A549 (cell line): ENCODE results near the gene PLD3. TPM values are rescaled to one million over a fixed set of nuclear protein-coding genes. Genes with fewer than 3 reads are reported as not detected.
A peak's percentile ranks its signal among the peaks of the same experiment; 100 is the strongest.

Experiments used
- ATAC-seq, 2 experiments: fragments of 200-7000 bp in 1 of 2; fragments of >200 bp in 1 of 2; cut with Nextera tagmentation in 1 of 2; cut with Tn5 transposase in 1 of 2; 3 replicates each; pipeline versions ENCODE4 v1.8.0 to v1.9.1; 2018 to 2020; ENCODE audit warnings: mild to moderate bottlenecking in 1 of 2, moderate library complexity in 1 of 2
- CTCF ChIA-PET: fragments of 300-600 bp; sonication (Branson Sonifier 250); formaldehyde crosslinking; extraction: SDS; loops from one replicate; lab custom pipeline; 2021; ENCODE audit warnings: antibody characterized with exemption, inconsistent platforms; lab: Yijun Ruan, JAX
- POLR2A ChIA-PET: fragments of 350-600 bp; formaldehyde crosslinking; extraction: SDS; loops from one replicate; lab custom pipeline; 2021; ENCODE audit warnings: antibody characterized with exemption, inconsistent platforms; lab: Yijun Ruan, JAX
- DNase-seq, 2 experiments: peaks; one replicate each; pipeline versions ENCODE4 v3.0.0 to v3.0.0-alpha.2; 2011 to 2016; ENCODE audit warnings: low read depth in 1 of 2, low spot score in 1 of 2
- FAIRE-seq: peaks from 2 replicates; lab custom pipeline; 2011; peaks lifted over from hg19 to GRCh38; lab: Jason Lieb, UNC
- H3K27ac ChIP-seq, 2 experiments: fragments of >200 bp; sonication (Bioruptor Twin); formaldehyde crosslinking; 3 replicates each; pipeline ENCODE4 v1.5.1; 2016 to 2017
- H3K4me1 ChIP-seq: fragments of >200 bp; sonication (Bioruptor Twin); formaldehyde crosslinking; 3 replicates; pipeline ENCODE4 v1.6.1; 2016
- H3K4me2 ChIP-seq: fragments of >200 bp; sonication (Bioruptor Twin); formaldehyde crosslinking; 3 replicates; pipeline ENCODE4 v1.6.1; 2016
- H3K4me3 ChIP-seq: fragments of >200 bp; sonication (Bioruptor Twin); formaldehyde crosslinking; 3 replicates; pipeline ENCODE4 v1.5.1; 2016
- H3K9me3 ChIP-seq: fragments of >200 bp; sonication (Bioruptor Twin); formaldehyde crosslinking; 3 replicates; pipeline ENCODE4 v1.6.1; 2016
- BHLHE40 ChIP-seq: IDR thresholded peaks from 2 replicates; pipeline ENCODE4 v1.6.1; 2012; ENCODE audit warnings: low read depth, low read length, inconsistent platforms
- CHD2 ChIP-seq: fragments of 150-350 bp; IDR thresholded peaks from 2 replicates; pipeline ENCODE4 v1.6.1; 2014; ENCODE audit warnings: low read length; ENCODE audit not compliant: partially characterized antibody
- EHMT2 ChIP-seq: fragments of 200-600 bp; sonication (generic); IDR thresholded peaks from 2 replicates; pipeline ENCODE4 v1.6.1; 2016; ENCODE audit warnings: antibody characterized with exemption, low read depth, mild to moderate bottlenecking, moderate library complexity
- FOSL2 ChIP-seq, 2 experiments: fragments of 450-650 bp in 1 of 2; fragments of >200 bp in 1 of 2; sonication (Bioruptor Twin) in 1 of 2; formaldehyde crosslinking; IDR thresholded peaks; 2 replicates each; pipeline versions ENCODE4 v1.5.0 to v1.6.1; 2016 to 2020; ENCODE audit warnings: mild to moderate bottlenecking in 1 of 2, moderate library complexity in 1 of 2
- HDAC2 ChIP-seq: fragments of 200-600 bp; sonication (generic); IDR thresholded peaks from 2 replicates; pipeline ENCODE4 v1.6.1; 2016
- HOXB13 ChIP-seq: fragments of 250-450 bp; sonication (Bioruptor Pico); IDR thresholded peaks from 2 replicates; pipeline ENCODE4 v1.5.0; 2020; ENCODE audit warnings: low read depth, mild to moderate bottlenecking, moderate library complexity
- HOXB5 ChIP-seq: fragments of 250-450 bp; sonication (Bioruptor Pico); IDR thresholded peaks from 2 replicates; pipeline ENCODE4 v1.5.0; 2020; ENCODE audit warnings: mild to moderate bottlenecking, moderate library complexity
- JUNB ChIP-seq: fragments of >200 bp; sonication (Bioruptor Twin); formaldehyde crosslinking; IDR thresholded peaks from 2 replicates; pipeline ENCODE4 v1.6.1; 2016
- KDM5A ChIP-seq: fragments of 200-600 bp; sonication (generic); IDR thresholded peaks from 2 replicates; pipeline ENCODE4 v1.6.1; 2016; ENCODE audit warnings: antibody characterized with exemption, mild to moderate bottlenecking
- NFE2L2 ChIP-seq: fragments of 150-350 bp; conservative IDR thresholded peaks from 2 replicates; pipeline ENCODE4 v1.6.1; 2014; ENCODE audit warnings: low read length
- NR3C1 ChIP-seq: fragments of >200 bp; sonication (Bioruptor Twin); formaldehyde crosslinking; IDR thresholded peaks from 3 replicates; pipeline ENCODE4 v1.6.1; 2017
- RARB ChIP-seq: fragments of 250-450 bp; sonication (Bioruptor Pico); IDR thresholded peaks from 2 replicates; pipeline ENCODE4 v1.8.0; 2021; ENCODE audit warnings: mild to moderate bottlenecking, moderate library complexity
- RCOR1 ChIP-seq: fragments of 150-350 bp; IDR thresholded peaks from 2 replicates; pipeline ENCODE4 v1.6.1; 2014; ENCODE audit warnings: antibody characterized with exemption, low read length, low read depth
- RFX5 ChIP-seq: fragments of 450-650 bp; IDR thresholded peaks from 2 replicates; pipeline ENCODE4 v1.7.1; 2014; ENCODE audit warnings: antibody characterized with exemption, mild to moderate bottlenecking, moderate library complexity
- WGBS: methylation state at CpG from one replicate; pipeline ENCODE4 v1.1.6; 2017; ENCODE audit errors: missing lambda C conversion rate; 5-methylcytosine and 5-hydroxymethylcytosine counted together
- polyA plus RNA-seq, 4 experiments: library from polyadenylated mRNA; depleted of rRNA in 3 of 4; stranded (reverse); fragments of >200 nt; fragmentation: RNase III in 1 of 4; extraction: RNeasy Plus Mini Kit Qiagen cat#74134 plus additional on column Dnase treatment in 1 of 4; gene quantifications; 2 replicates in 3 of 4; 3 replicates in 1 of 4; pipeline ENCODE4 v1.2.3, GENCODE V29; 2011 to 2017
- TF ChIP-seq, protein P1 (sequence below): fragments of >200 bp; sonication (Bioruptor Twin); formaldehyde crosslinking; IDR thresholded peaks from 3 replicates; pipeline ENCODE4 v1.5.1; 2016
- TF ChIP-seq, protein P2 (sequence below): IDR thresholded peaks from 2 replicates; pipeline ENCODE4 v1.6.1; 2012; ENCODE audit warnings: low read depth, borderline replicate concordance

Gene PLD3
- polyA plus RNA-seq, 2 of the 4 experiments (the other 2 are of a cell fraction), result 265 to 290 TPM

DNA sequence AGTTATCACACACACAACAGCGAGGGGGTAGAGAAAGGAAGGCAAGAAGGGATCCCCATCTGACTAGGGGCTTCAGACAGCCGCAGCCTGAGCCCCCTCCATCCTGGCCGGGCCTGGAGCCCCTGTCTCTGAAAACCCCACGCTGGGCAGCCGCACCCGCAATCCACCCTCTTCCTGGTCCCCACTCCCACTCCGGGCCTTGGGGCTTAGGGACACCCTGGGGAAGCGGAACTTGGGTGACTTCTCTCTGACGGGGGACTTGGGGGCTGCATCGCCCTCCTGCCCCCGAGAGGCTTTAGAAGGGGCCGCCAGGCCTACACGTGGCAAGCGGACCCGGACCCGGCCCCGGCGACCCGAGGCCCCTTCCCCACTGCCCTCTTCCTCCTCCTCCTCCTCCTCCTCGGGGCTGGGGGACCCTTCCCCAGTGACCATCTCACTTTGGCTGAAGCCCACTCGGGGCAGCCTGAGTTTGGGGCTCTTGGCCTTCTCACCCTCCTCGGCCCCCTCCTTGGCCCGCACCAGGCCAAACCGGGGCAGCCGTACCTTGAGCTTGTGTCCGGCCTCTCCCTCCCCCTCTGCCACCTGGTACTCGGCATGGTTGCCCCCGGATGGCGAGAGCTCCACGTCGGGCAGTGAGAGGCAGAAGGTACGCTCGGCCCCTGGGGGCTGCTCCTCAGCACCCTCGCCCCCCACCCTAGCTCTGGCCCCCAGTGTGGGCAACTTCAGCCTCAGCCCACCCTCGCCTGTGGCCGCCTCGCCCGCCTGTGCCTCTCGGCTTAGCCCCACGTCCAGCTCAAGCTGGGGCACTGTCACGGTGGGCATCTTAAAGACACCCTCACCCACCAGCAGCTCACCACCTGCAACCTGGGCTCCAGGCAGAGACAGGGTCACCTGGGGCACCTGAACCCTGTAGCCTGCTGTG, 45.7 kb downstream of the PLD3 start:
- CTCF ChIA-PET, result interaction anchor here (0.7 to 4.3 kb wide), 11 partner anchors 7 to 241 kb away, joined by 3 to 35 read pairs (median 5); no protein-coding TSS in a partner anchor
- 82% methylated on average over 38 of the region's 41 CpGs for WGBS
- no peak for FAIRE-seq

DNA sequence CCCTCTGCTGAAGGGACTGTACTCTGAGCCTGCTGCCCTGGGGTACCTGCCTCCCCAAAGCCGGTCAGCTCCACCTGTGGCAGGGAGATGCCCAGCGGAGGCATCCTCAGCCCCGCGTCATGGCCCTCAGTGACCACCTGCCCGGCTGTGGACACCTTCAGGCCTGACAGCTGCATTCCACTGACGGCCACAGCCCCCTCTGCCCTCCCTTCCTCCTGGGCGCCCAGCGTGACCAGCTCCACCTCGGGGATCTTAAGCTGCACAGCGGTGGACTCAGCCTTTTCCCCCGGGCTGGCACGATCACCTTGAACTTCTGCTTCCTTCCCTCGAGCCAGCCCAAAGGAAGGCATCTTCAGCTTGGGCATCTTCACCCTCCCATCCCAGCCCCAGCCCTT, 46.3 kb downstream of the PLD3 start:
- Histone ChIP-seq H3K4me2 (no peak overlapping the region), H3K9me3 (no peaks in the 10 kb centered on the region), H3K27ac (no peak overlapping the region), H3K4me1 (no peaks in the 10 kb centered on the region), H3K4me3 (no peak overlapping the region)
- TF ChIP-seq FOSL2 (IDR thresholded peaks at IDR 0.05) (no peak), FOSL2 (CRISPR knock-in tag; IDR thresholded peaks at IDR 0.05) (no peak), HOXB5 (CRISPR knock-in tag) (no peak), EHMT2 (no peak), CHD2 (no peak), RCOR1 (no peak), HOXB13 (no peak), JUNB (no peak), RFX5 (no peak), KDM5A (no peak), HDAC2 (no peak), NFE2L2 (no peak)
- TF ChIP-seq, protein P1, sequence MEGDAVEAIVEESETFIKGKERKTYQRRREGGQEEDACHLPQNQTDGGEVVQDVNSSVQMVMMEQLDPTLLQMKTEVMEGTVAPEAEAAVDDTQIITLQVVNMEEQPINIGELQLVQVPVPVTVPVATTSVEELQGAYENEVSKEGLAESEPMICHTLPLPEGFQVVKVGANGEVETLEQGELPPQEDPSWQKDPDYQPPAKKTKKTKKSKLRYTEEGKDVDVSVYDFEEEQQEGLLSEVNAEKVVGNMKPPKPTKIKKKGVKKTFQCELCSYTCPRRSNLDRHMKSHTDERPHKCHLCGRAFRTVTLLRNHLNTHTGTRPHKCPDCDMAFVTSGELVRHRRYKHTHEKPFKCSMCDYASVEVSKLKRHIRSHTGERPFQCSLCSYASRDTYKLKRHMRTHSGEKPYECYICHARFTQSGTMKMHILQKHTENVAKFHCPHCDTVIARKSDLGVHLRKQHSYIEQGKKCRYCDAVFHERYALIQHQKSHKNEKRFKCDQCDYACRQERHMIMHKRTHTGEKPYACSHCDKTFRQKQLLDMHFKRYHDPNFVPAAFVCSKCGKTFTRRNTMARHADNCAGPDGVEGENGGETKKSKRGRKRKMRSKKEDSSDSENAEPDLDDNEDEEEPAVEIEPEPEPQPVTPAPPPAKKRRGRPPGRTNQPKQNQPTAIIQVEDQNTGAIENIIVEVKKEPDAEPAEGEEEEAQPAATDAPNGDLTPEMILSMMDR, result no peak
- WGBS, result 70% methylated on average over 13 of the region's 13 CpGs
- FAIRE-seq, result no peak
- ChIA-PET CTCF (interaction anchor here (0.6 to 4.3 kb wide), 13 partner anchors 9 to 241 kb away, joined by 3 to 35 read pairs (median 5); partner anchors contain the start of gene SERTAD1), POLR2A (interaction anchor here (0.9 to 2.1 kb wide), 2 partner anchors 26 to 31 kb away, joined by 6 to 8 read pairs; partner anchors contain the start of gene SERTAD1)
- DNase-seq, result no peak
- ATAC-seq, result no peak

More for the DNA sequence above, 45.7 kb downstream of the PLD3 start:
- H3K4me1 ChIP-seq, result no peaks in the 10 kb centered on the region
- no peak overlapping the region for H3K4me3 ChIP-seq
- H3K4me2 ChIP-seq, result no peak overlapping the region
- no peaks in the 10 kb centered on the region for H3K9me3 ChIP-seq
- no peak for TF ChIP-seq RARB
- TF ChIP-seq, all 56 proteins: peak for 0
- DNase-seq (no peak), ATAC-seq (no peak)
- H3K27ac ChIP-seq, result no peak overlapping the region; a peak in 1 of 6 replicates
- POLR2A ChIA-PET, result interaction anchor here (0.9 to 2.1 kb wide), 2 partner anchors 26 to 32 kb away, joined by 6 to 8 read pairs; partner anchors contain the start of gene SERTAD1

DNA sequence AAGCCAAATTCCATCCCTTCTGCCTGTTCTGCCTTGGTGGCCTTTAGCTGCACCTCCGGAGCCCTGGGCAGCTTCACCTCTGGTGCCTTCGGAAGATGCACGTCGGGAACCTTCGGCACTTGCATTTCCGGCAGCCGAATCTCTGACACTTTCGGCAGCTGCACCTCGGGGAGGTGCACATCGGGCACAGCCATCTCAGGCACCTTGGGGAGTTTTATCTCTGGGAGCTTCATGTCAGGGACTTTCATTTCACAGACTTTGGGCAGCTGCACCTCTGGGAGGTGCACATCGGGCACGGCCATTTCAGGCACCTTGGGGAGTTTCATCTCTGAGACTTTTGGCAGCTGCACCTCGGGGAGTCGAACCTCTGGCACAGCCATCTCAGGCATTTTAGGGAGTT, 47.5 kb downstream of the PLD3 start:
- FAIRE-seq (no peak), DNase-seq (no peak)
- TF ChIP-seq BHLHE40, result no peak
- no peak for TF ChIP-seq NR3C1
- TF ChIP-seq, protein P2, sequence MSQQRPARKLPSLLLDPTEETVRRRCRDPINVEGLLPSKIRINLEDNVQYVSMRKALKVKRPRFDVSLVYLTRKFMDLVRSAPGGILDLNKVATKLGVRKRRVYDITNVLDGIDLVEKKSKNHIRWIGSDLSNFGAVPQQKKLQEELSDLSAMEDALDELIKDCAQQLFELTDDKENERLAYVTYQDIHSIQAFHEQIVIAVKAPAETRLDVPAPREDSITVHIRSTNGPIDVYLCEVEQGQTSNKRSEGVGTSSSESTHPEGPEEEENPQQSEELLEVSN, result no peak
- TF ChIP-seq, all 56 proteins: peak for 0
- no peaks in the 10 kb centered on the region for H3K9me3 ChIP-seq
- ChIA-PET POLR2A (interaction anchor here (1.1 to 2.1 kb wide), 3 partner anchors 25 to 37 kb away, joined by 3 to 8 read pairs (median 3); partner anchors contain the start of gene SERTAD1), CTCF (interaction anchor here (0.6 to 4.3 kb wide), 21 partner anchors 8 to 238 kb away, joined by 3 to 35 read pairs (median 3); partner anchors contain the start of gene SERTAD1)
- no peaks in the 10 kb centered on the region for H3K4me1 ChIP-seq
- H3K4me3 ChIP-seq, result no peak overlapping the region
- no peak for ATAC-seq
- 50% methylated on average over 14 of the region's 14 CpGs for WGBS
- H3K27ac ChIP-seq, result no peak overlapping the region
- peak overlapping the region; percentile 13; the same call in 1 of the 3 replicates for H3K4me2 ChIP-seq
